Neural progenitor cell (in vitro differentiated cells): ENCODE results near the gene ADARB2. TPM values are rescaled to one million over a fixed set of nuclear protein-coding genes. Genes with fewer than 3 reads are reported as not detected.

Experiments
- DNase-seq: peaks from one replicate; pipeline ENCODE4 v3.0.0-alpha.2; 2016; ENCODE audit warnings: low spot score
- H2AFZ ChIP-seq: fragments of 200-600 bp; sonication (generic); replicated peaks from 2 replicates; pipeline ENCODE4 v1.6.1; 2016; ENCODE audit warnings: antibody characterized with exemption
- H3F3A ChIP-seq: fragments of 200-600 bp; sonication (generic); 2 replicates; pipeline ENCODE4 v1.6.1; 2016; ENCODE audit warnings: antibody characterized with exemption, low read depth
- H3K27ac ChIP-seq: fragments of 200-600 bp; sonication (generic); 2 replicates; pipeline ENCODE4 v1.5.1; 2016; ENCODE audit warnings: mild to moderate bottlenecking
- H3K27me3 ChIP-seq: fragments of 200-600 bp; sonication (generic); 2 replicates; pipeline ENCODE4 v1.6.1; 2016; ENCODE audit warnings: mild to moderate bottlenecking, moderate library complexity
- H3K36me3 ChIP-seq: fragments of 200-600 bp; sonication (generic); 2 replicates; pipeline ENCODE4 v1.5.1; 2016
- H3K4me1 ChIP-seq: fragments of 200-600 bp; sonication (generic); 2 replicates; pipeline ENCODE4 v1.6.1; 2016; ENCODE audit warnings: mixed run types
- H3K4me2 ChIP-seq: fragments of 200-600 bp; sonication (generic); 2 replicates; pipeline ENCODE4 v1.6.1; 2016
- H3K4me3 ChIP-seq: fragments of 200-600 bp; sonication (generic); 2 replicates; pipeline ENCODE4 v1.5.1; 2016
- H3K79me2 ChIP-seq: fragments of 200-600 bp; sonication (generic); 2 replicates; pipeline ENCODE4 v1.6.1; 2016; ENCODE audit warnings: low read depth
- H3K9ac ChIP-seq: fragments of 200-600 bp; sonication (generic); 2 replicates; pipeline ENCODE4 v1.6.1; 2016
- H3K9me3 ChIP-seq: fragments of 200-600 bp; sonication (generic); 2 replicates; pipeline ENCODE4 v1.5.1; 2016; ENCODE audit warnings: low read depth
- H4K20me1 ChIP-seq: fragments of 200-600 bp; sonication (generic); 2 replicates; pipeline ENCODE4 v1.6.1; 2016; ENCODE audit warnings: low read depth
- H3K27ac Mint-ChIP-seq: 3 replicates; pipeline ENCODE4 v1.8.0; 2021; ENCODE audit warnings: mixed read lengths
- H3K27me3 Mint-ChIP-seq: 2 replicates; pipeline ENCODE4 v1.8.0; 2022; ENCODE audit warnings: low read depth, mild to moderate bottlenecking, inconsistent platforms, moderate library complexity, mixed read lengths; ENCODE audit not compliant: insufficient read depth
- H3K36me3 Mint-ChIP-seq: 3 replicates; pipeline ENCODE4 v1.8.0; 2021; ENCODE audit warnings: mixed read lengths
- H3K4me1 Mint-ChIP-seq: 3 replicates; pipeline ENCODE4 v1.8.0; 2021; ENCODE audit warnings: mixed read lengths
- H3K4me3 Mint-ChIP-seq: 3 replicates; pipeline ENCODE4 v1.8.0; 2021; ENCODE audit warnings: mild to moderate bottlenecking, moderate library complexity, mixed read lengths
- H3K9me3 Mint-ChIP-seq: 3 replicates; pipeline ENCODE4 v1.8.0; 2020; ENCODE audit warnings: mixed read lengths
- EZH2 ChIP-seq: fragments of 200-600 bp; sonication (generic); IDR thresholded peaks from 2 replicates; pipeline ENCODE4 v1.6.1; 2017; ENCODE audit warnings: antibody characterized with exemption, mild to moderate bottlenecking, moderate library complexity
- EZH2phosphoT487 ChIP-seq: fragments of 200-600 bp; sonication (generic); IDR thresholded peaks from 2 replicates; pipeline ENCODE4 v1.6.1; 2017; ENCODE audit warnings: antibody characterized with exemption
- total RNA-seq: library from RNA; depleted of rRNA; stranded (reverse); fragments of >200 nt; gene quantifications from 2 replicates; pipeline ENCODE4 v1.2.3, GENCODE V29; 2015; ENCODE audit warnings: low replicate concordance
- TF ChIP-seq, protein P1 (sequence below): fragments of 200-600 bp; sonication (generic); IDR thresholded peaks from 2 replicates; pipeline ENCODE4 v1.5.1; 2017; ENCODE audit warnings: antibody characterized with exemption, mild to moderate bottlenecking

The ADARB2 gene
- total RNA-seq, 1 donor from 2014 or later: not detected

DNA sequence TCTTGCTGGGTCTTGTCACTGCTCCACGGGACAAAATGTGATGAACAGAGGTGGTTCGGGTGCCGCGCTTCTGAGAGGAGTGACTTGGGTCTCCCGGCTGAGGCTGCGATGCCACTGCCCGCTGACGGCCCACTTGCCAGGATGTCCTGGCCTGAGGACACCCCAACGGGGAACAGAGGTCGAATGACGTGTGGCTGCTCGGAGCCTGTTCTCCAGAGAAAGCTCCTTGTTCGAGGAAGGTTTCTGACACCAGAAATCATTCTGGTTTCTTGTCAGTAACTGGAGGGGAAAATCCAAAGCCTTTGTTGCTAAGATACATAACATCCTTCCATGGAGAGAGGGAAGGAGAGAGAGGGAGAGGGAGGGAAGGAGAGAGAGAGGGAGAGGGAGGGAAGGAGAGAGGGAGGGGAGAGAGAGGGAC lies 444.7 kb downstream of the ADARB2 start:
- Histone ChIP-seq H3K79me2 (no peaks in the 10 kb centered on the region), H3K9ac (no peak overlapping the region), H3K4me3 (no peak overlapping the region), H4K20me1 (no peaks in the 10 kb centered on the region), H3K4me1 (peaks cover 39% of the 10 kb centered on the region), H2AFZ (peak overlapping the region; percentile 79), H3K36me3 (no peaks in the 10 kb centered on the region), H3F3A (peaks cover 13% of the 10 kb centered on the region), H3K9me3 (no peaks in the 10 kb centered on the region), H3K27ac (no peak overlapping the region), H3K4me2 (peak overlapping the region; percentile 49), H3K27me3 (no peaks in the 10 kb centered on the region)
- H3K27me3 Mint-ChIP-seq: peaks cover 15% of the 10 kb centered on the region
- peaks cover 80% of the 10 kb centered on the region for H3K4me1 Mint-ChIP-seq
- peak overlapping the region; percentile 100 for H3K27ac Mint-ChIP-seq
- peaks cover 3% of the 10 kb centered on the region for H3K9me3 Mint-ChIP-seq
- H3K4me3 Mint-ChIP-seq: peak overlapping the region; percentile 63
- H3K36me3 Mint-ChIP-seq: no peaks in the 10 kb centered on the region
- DNase-seq: peak; percentile 36
- TF ChIP-seq EZH2: no peak
- TF ChIP-seq EZH2phosphoT487: no peak

DNA sequence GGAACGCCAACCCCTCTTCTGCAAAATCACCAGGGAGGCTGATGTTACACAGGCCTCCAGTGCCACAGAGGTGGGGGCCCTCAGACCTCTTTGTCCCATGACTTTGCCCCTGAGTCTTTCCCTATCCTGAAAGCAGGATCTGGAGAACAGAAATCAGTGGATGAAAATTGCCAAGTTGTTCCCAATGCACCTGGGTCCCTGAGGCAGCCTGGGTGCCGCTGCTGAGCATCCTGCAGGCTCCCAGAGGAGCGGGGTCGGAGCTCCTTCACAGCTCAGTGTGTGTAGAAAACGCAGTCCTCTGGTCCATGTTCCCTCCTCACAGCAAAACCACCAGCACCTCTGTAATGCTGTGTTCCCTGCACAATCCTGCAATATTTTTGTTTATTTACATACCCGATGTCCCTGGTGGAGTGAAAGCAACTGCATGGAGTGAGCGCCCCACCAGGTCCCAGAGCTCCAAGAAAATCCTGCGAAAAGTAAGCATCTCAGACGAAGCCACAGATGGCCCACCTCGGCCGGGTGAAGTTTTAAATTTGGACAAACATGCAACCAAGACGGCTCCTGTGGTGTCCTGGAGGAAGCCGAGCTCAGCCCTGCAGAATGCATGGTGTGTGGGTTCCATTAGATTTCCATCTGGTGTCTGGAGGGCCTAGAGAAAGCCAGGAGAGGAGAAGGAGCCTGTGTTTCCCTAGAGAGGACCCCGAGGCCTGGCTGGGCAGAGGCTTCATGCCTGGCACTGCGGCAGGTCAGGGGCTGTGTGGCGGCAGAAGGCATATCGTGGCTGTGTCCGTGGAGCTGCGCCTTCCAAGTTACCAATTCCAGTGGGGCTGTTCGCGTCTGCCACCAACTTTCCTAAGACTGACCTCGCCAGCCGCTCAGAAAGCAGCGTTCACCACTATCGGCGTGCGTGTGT lies 445.9 kb downstream of the ADARB2 start:
- no peaks in the 10 kb centered on the region for H3K27me3 ChIP-seq
- H4K20me1 ChIP-seq: no peaks in the 10 kb centered on the region
- H3K4me3 Mint-ChIP-seq: no peak overlapping the region
- peaks cover 15% of the 10 kb centered on the region for H3K27me3 Mint-ChIP-seq
- TF ChIP-seq EZH2 (no peak), EZH2phosphoT487 (no peak)
- TF ChIP-seq, protein P1, sequence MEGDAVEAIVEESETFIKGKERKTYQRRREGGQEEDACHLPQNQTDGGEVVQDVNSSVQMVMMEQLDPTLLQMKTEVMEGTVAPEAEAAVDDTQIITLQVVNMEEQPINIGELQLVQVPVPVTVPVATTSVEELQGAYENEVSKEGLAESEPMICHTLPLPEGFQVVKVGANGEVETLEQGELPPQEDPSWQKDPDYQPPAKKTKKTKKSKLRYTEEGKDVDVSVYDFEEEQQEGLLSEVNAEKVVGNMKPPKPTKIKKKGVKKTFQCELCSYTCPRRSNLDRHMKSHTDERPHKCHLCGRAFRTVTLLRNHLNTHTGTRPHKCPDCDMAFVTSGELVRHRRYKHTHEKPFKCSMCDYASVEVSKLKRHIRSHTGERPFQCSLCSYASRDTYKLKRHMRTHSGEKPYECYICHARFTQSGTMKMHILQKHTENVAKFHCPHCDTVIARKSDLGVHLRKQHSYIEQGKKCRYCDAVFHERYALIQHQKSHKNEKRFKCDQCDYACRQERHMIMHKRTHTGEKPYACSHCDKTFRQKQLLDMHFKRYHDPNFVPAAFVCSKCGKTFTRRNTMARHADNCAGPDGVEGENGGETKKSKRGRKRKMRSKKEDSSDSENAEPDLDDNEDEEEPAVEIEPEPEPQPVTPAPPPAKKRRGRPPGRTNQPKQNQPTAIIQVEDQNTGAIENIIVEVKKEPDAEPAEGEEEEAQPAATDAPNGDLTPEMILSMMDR: no peak
- no peak overlapping the region for H3K27ac ChIP-seq
- H3K4me3 ChIP-seq: no peak overlapping the region
- H3K27ac Mint-ChIP-seq: peak overlapping the region; percentile 100
- H3K4me2 ChIP-seq: no peak overlapping the region
- no peak overlapping the region for H3K9ac ChIP-seq
- H3K79me2 ChIP-seq: no peaks in the 10 kb centered on the region
- H3K36me3 ChIP-seq: no peaks in the 10 kb centered on the region
- no peak for DNase-seq
- H2AFZ ChIP-seq: no peak overlapping the region
- H3K36me3 Mint-ChIP-seq: no peaks in the 10 kb centered on the region
- H3K9me3 Mint-ChIP-seq: peaks cover 3% of the 10 kb centered on the region
- peaks cover 13% of the 10 kb centered on the region for H3F3A ChIP-seq
- peaks cover 70% of the 10 kb centered on the region for H3K4me1 Mint-ChIP-seq
- H3K9me3 ChIP-seq: no peaks in the 10 kb centered on the region
- peaks cover 27% of the 10 kb centered on the region for H3K4me1 ChIP-seq

DNA sequence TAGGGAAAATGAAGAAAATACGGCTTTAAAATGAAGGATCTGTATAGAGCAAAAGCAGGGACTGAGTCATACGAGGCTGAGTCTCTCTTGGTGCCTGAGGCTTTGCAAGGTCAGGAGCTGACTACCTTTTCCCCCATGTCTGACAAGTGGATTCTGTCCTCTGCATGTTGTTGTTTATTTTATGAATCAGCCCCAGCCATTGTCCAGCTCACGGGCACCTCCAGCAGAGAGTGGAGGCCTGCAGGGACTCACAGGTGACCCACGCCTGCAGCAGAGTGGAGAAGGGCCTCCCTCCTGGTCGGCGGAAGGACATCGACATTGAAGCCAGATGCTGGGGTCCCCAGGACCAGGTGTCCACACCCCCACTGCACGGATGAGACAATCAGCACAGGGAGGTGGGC lies 447.3 kb downstream of the ADARB2 start:
- H3K36me3 Mint-ChIP-seq: no peaks in the 10 kb centered on the region
- Histone ChIP-seq H3K9me3 (no peaks in the 10 kb centered on the region), H3F3A (peaks cover 13% of the 10 kb centered on the region), H2AFZ (no peak overlapping the region), H3K79me2 (no peaks in the 10 kb centered on the region), H3K4me1 (peaks cover 35% of the 10 kb centered on the region), H4K20me1 (no peaks in the 10 kb centered on the region), H3K4me3 (no peak overlapping the region), H3K27me3 (no peaks in the 10 kb centered on the region), H3K4me2 (no peak overlapping the region), H3K27ac (no peak overlapping the region), H3K9ac (no peak overlapping the region), H3K36me3 (no peaks in the 10 kb centered on the region)
- H3K4me3 Mint-ChIP-seq: no peak overlapping the region
- TF ChIP-seq EZH2: no peak
- TF ChIP-seq, protein P1: no peak
- TF ChIP-seq EZH2phosphoT487: no peak
- DNase-seq: no peak
- H3K27me3 Mint-ChIP-seq: peaks cover 12% of the 10 kb centered on the region
- H3K9me3 Mint-ChIP-seq: peaks cover 2% of the 10 kb centered on the region
- H3K27ac Mint-ChIP-seq: peak overlapping the region; percentile 92
- peaks cover 61% of the 10 kb centered on the region for H3K4me1 Mint-ChIP-seq

DNA sequence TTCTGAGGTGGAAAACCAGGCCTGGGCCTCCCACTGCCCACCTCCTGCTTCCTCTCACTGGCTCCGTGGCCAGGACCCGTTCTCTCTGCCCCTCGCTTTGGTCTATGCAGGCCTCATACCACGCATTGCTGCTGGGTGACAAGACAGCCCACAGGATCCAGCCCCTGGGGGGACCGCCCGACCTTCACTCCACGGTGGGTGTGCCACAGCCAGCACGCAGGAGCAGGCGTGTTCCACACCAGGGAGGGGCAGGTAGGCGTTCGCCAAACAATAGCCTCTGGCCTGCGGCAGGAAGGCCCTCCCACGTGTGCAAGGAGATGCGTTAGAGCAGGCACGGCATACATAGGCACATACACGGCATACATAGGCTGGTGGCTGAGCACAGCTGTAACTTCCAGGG lies 447.7 kb downstream of the ADARB2 start:
- no peak overlapping the region for H3K4me3 Mint-ChIP-seq
- Histone ChIP-seq H4K20me1 (no peaks in the 10 kb centered on the region), H3K9me3 (no peaks in the 10 kb centered on the region), H3F3A (peaks cover 13% of the 10 kb centered on the region), H3K4me3 (no peak overlapping the region), H2AFZ (no peak overlapping the region), H3K79me2 (no peaks in the 10 kb centered on the region), H3K36me3 (no peaks in the 10 kb centered on the region), H3K9ac (no peak overlapping the region), H3K4me1 (peaks cover 31% of the 10 kb centered on the region), H3K27ac (no peak overlapping the region), H3K4me2 (no peak overlapping the region), H3K27me3 (no peaks in the 10 kb centered on the region)
- TF ChIP-seq EZH2phosphoT487 (no peak), EZH2 (no peak)
- TF ChIP-seq, protein P1: no peak
- no peaks in the 10 kb centered on the region for H3K9me3 Mint-ChIP-seq
- H3K27ac Mint-ChIP-seq: peak overlapping the region; percentile 92
- peaks cover 11% of the 10 kb centered on the region for H3K27me3 Mint-ChIP-seq
- H3K36me3 Mint-ChIP-seq: no peaks in the 10 kb centered on the region
- peaks cover 56% of the 10 kb centered on the region for H3K4me1 Mint-ChIP-seq
- no peak for DNase-seq
